HCT116 (cell line): ENCODE data around the gene PLEKHA6.

Experiments
- CEBPB ChIP-seq: IDR thresholded peaks from 2 replicates; pipeline ENCODE4 v1.6.1; 2012; ENCODE audit warnings: low read depth
- CTCF ChIP-seq, 3 experiments: fragments of 200-600 bp in 1 of 3; sonication (generic) in 1 of 3; IDR thresholded peaks in 2 of 3; conservative IDR thresholded peaks in 1 of 3; 2 replicates each; pipeline ENCODE4 v1.5.1; 2012 to 2017; ENCODE audit warnings: low read depth in 2 of 3, low read length in 2 of 3, antibody characterized with exemption in 1 of 3, borderline replicate concordance in 1 of 3, control low read depth in 1 of 3, mild to moderate bottlenecking in 1 of 3, mixed read lengths in 1 of 3, mixed run types in 1 of 3, moderate library complexity in 1 of 3; ENCODE audit not compliant: insufficient read depth in 1 of 3
- YY1 ChIP-seq: IDR thresholded peaks from 2 replicates; pipeline ENCODE4 v1.6.1; 2011; ENCODE audit warnings: low read length, low read depth, moderate library complexity, mild to moderate bottlenecking; ENCODE audit not compliant: insufficient replicate concordance; ENCODE audit errors: extremely low read depth
- ZFX ChIP-seq: fragments of 450-650 bp; IDR thresholded peaks from 2 replicates; pipeline ENCODE4 v1.6.1; 2017

- TF ChIP-seq CTCF (IDR thresholded peaks at IDR 0.05 in 2 of 3, conservative IDR thresholded peaks at IDR 0.05 in 1 of 3; ENCODE audit: borderline replicate concordance in 1 of 3, insufficient read depth in 1 of 3, low read depth in 2 of 3, low read length in 2 of 3) (no peak), ZFX (no peak), YY1 (no peak), CEBPB (no peak)
Observed at GRCh38 chr1:204255966-204256365, 103.8 kb downstream of the PLEKHA6 start.
